IMR-90 (cell line): ENCODE measurements around the gene SPOCK3. TPM values are rescaled to one million over a fixed set of nuclear protein-coding genes. Genes with fewer than 3 reads are reported as not detected.

Experiments
- ATAC-seq: fragments of 200-7000 bp; cut with Tn5 transposase; 2 replicates; pipeline ENCODE4 v1.9.1; 2020; ENCODE audit warnings: low read depth, mild to moderate bottlenecking, moderate library complexity
- BruUV-seq: library from RNA; stranded (reverse); fragments of 400-500 nt; replicated peaks from 2 replicates; lab custom pipeline; 2021; lab: Mats Ljungman, UMichigan
- CTCF ChIA-PET: fragments of 300-600 bp; formaldehyde crosslinking; extraction: SDS; loops from one replicate; lab custom pipeline; 2021; ENCODE audit warnings: antibody characterized with exemption; lab: Yijun Ruan, JAX
- POLR2A ChIA-PET: fragments of 300-600 bp; sonication (Branson Sonifier 250); formaldehyde crosslinking; loops from one replicate; lab custom pipeline; 2022; ENCODE audit warnings: antibody characterized with exemption; ENCODE audit not compliant: unreplicated experiment; lab: Charles Lee
- DNase-seq: peaks from one replicate; pipeline ENCODE4 v3.0.0; 2013
- H2AFZ ChIP-seq: replicated peaks from 2 replicates; pipeline ENCODE3; 2013; ENCODE audit warnings: low read length, mild to moderate bottlenecking; ENCODE audit not compliant: poor library complexity
- H2AK5ac ChIP-seq: 2 replicates; pipeline ENCODE4 v1.6.1; 2013; ENCODE audit warnings: low read depth, low read length, inconsistent platforms
- H2AK9ac ChIP-seq: replicated peaks from 2 replicates; pipeline ENCODE3; 2013; ENCODE audit warnings: mild to moderate bottlenecking, low read depth, low read length, moderate library complexity; ENCODE audit not compliant: poor library complexity
- H2BK120ac ChIP-seq: 2 replicates; pipeline ENCODE4 v1.6.1; 2013; ENCODE audit warnings: low read depth, low read length, inconsistent platforms
- H2BK15ac ChIP-seq: 3 replicates; pipeline ENCODE4 v1.6.1; 2013; ENCODE audit warnings: low read depth, low read length, inconsistent platforms
- H2BK20ac ChIP-seq: 2 replicates; pipeline ENCODE4 v1.6.1; 2013; ENCODE audit warnings: low read depth, mild to moderate bottlenecking, inconsistent platforms, low read length, moderate library complexity
- H2BK5ac ChIP-seq: 2 replicates; pipeline ENCODE4 v1.6.1; 2013; ENCODE audit warnings: mild to moderate bottlenecking, low read depth, low read length, inconsistent platforms; ENCODE audit not compliant: poor library complexity, severe bottlenecking
- H3K14ac ChIP-seq: replicated peaks from 2 replicates; pipeline ENCODE4 v1.6.1; 2013; ENCODE audit warnings: low read depth, low read length, inconsistent platforms
- H3K18ac ChIP-seq: 2 replicates; pipeline ENCODE4 v1.6.1; 2013; ENCODE audit warnings: low read depth, low read length, control low read depth
- H3K23ac ChIP-seq: 2 replicates; pipeline ENCODE4 v1.6.1; 2013; ENCODE audit warnings: low read depth, low read length, inconsistent platforms
- H3K27ac ChIP-seq: 2 replicates; pipeline ENCODE4 v1.5.1; 2013; ENCODE audit warnings: mild to moderate bottlenecking, control low read depth, low read length; ENCODE audit not compliant: insufficient read depth
- H3K27me3 ChIP-seq: 2 replicates; pipeline ENCODE4 v1.6.1; 2013; ENCODE audit warnings: low read length; ENCODE audit not compliant: control insufficient read depth, insufficient read depth
- H3K36me3 ChIP-seq: 2 replicates; pipeline ENCODE4 v1.6.1; 2013; ENCODE audit warnings: low read length, mixed read lengths; ENCODE audit not compliant: control insufficient read depth, insufficient read depth
- H3K4ac ChIP-seq: 2 replicates; pipeline ENCODE4 v1.6.1; 2013; ENCODE audit warnings: low read depth, low read length, inconsistent platforms
- H3K4me1 ChIP-seq: 2 replicates; pipeline ENCODE4 v1.6.1; 2013; ENCODE audit warnings: low read length, mixed read lengths; ENCODE audit not compliant: control insufficient read depth, insufficient read depth
- H3K4me2 ChIP-seq: 2 replicates; pipeline ENCODE4 v1.6.1; 2013; ENCODE audit warnings: low read depth, mild to moderate bottlenecking, control low read depth, low read length, moderate library complexity
- H3K4me3 ChIP-seq: 2 replicates; pipeline ENCODE4 v1.5.1; 2013; ENCODE audit warnings: low read depth, mild to moderate bottlenecking, control low read depth, low read length, moderate library complexity; ENCODE audit not compliant: insufficient read depth
- H3K56ac ChIP-seq: 2 replicates; pipeline ENCODE4 v1.6.1; 2013; ENCODE audit warnings: low read length, inconsistent platforms; ENCODE audit not compliant: insufficient read depth; ENCODE audit errors: extremely low read depth
- H3K79me1 ChIP-seq, 2 experiments: 2 replicates each; pipeline ENCODE4 v1.6.1; 2013; ENCODE audit warnings: low read length in 2 of 2, inconsistent platforms in 1 of 2, low read depth in 1 of 2
- H3K9ac ChIP-seq: 2 replicates; pipeline ENCODE4 v1.6.1; 2013; ENCODE audit warnings: low read depth, low read length, control low read depth
- H3K9me1 ChIP-seq: 2 replicates; pipeline ENCODE4 v1.6.1; 2013; ENCODE audit warnings: low read length, inconsistent platforms; ENCODE audit not compliant: insufficient read depth
- H3K9me3 ChIP-seq: 2 replicates; pipeline ENCODE4 v1.6.1; 2013; ENCODE audit warnings: low read length; ENCODE audit not compliant: control insufficient read depth, insufficient read depth
- H4K20me1 ChIP-seq: 2 replicates; pipeline ENCODE4 v1.6.1; 2013; ENCODE audit warnings: low read length, inconsistent platforms; ENCODE audit not compliant: insufficient read depth
- H4K5ac ChIP-seq: 2 replicates; pipeline ENCODE4 v1.6.1; 2013; ENCODE audit warnings: mild to moderate bottlenecking, low read depth, low read length, control low read depth
- H4K8ac ChIP-seq, 2 experiments: 2 replicates each; pipeline ENCODE4 v1.6.1; 2013; ENCODE audit warnings: low read depth in 2 of 2, low read length in 2 of 2, control low read depth in 1 of 2, inconsistent platforms in 1 of 2
- H4K91ac ChIP-seq: 2 replicates; pipeline ENCODE4 v1.6.1; 2013; ENCODE audit warnings: low read depth, low read length, inconsistent platforms; ENCODE audit not compliant: insufficient read depth
- BHLHE40 ChIP-seq: fragments of 150-350 bp; IDR thresholded peaks from 2 replicates; pipeline ENCODE4 v1.6.1; 2016; ENCODE audit warnings: mild to moderate bottlenecking, low read depth, low read length
- CEBPB ChIP-seq: IDR thresholded peaks from 2 replicates; pipeline ENCODE4 v1.6.1; 2012; ENCODE audit warnings: low read depth, low read length, improper control_type of control experiment
- CHD1 ChIP-seq: IDR thresholded peaks from 2 replicates; pipeline ENCODE4 v1.6.1; 2012; ENCODE audit warnings: low read depth, low read length, improper control_type of control experiment
- FOS ChIP-seq: fragments of 150-350 bp; IDR thresholded peaks from 2 replicates; pipeline ENCODE4 v1.6.1; 2016; ENCODE audit warnings: low read depth, low read length
- MAFK ChIP-seq: IDR thresholded peaks from 2 replicates; pipeline ENCODE4 v1.6.1; 2012; ENCODE audit warnings: low read depth, low read length, improper control_type of control experiment
- MAZ ChIP-seq: IDR thresholded peaks from 2 replicates; pipeline ENCODE4 v1.6.1; 2012; ENCODE audit warnings: low read depth, mild to moderate bottlenecking, low read length, improper control_type of control experiment, moderate library complexity, borderline replicate concordance
- MXI1 ChIP-seq: IDR thresholded peaks from 2 replicates; pipeline ENCODE4 v1.6.1; 2012; ENCODE audit warnings: low read depth, mild to moderate bottlenecking, low read length, moderate library complexity, borderline replicate concordance
- NFE2L2 ChIP-seq: fragments of 150-350 bp; IDR thresholded peaks from 2 replicates; pipeline ENCODE4 v1.6.1; 2016; ENCODE audit warnings: low read depth, mild to moderate bottlenecking, low read length
- POLR2A ChIP-seq: IDR thresholded peaks from 2 replicates; pipeline ENCODE4 v1.6.1; 2012; ENCODE audit warnings: mild to moderate bottlenecking, low read depth, low read length
- RAD21 ChIP-seq: IDR thresholded peaks from 2 replicates; pipeline ENCODE4 v1.6.1; 2012; ENCODE audit warnings: low read length, improper control_type of control experiment
- RCOR1 ChIP-seq: IDR thresholded peaks from 2 replicates; pipeline ENCODE4 v1.6.1; 2012; ENCODE audit warnings: mild to moderate bottlenecking, low read length, improper control_type of control experiment; ENCODE audit not compliant: insufficient replicate concordance
- RFX5 ChIP-seq: IDR thresholded peaks from 2 replicates; pipeline ENCODE4 v1.8.0; 2012; ENCODE audit warnings: low read depth, mild to moderate bottlenecking, low read length, moderate library complexity
- SMC3 ChIP-seq: fragments of 150-350 bp; IDR thresholded peaks from 2 replicates; pipeline ENCODE4 v1.6.1; 2016; ENCODE audit warnings: low read depth, mild to moderate bottlenecking, antibody characterized with exemption, low read length, moderate library complexity
- WGBS, 2 experiments: methylation state at CpG; one replicate each; pipeline versions ENCODE4 v1.1.5 to v1.1.7; 2013; ENCODE audit warnings: missing lambda C conversion rate in 2 of 2; ENCODE audit not compliant: insufficient read length in 1 of 2; ENCODE audit errors: extremely low coverage in 2 of 2; 5-methylcytosine and 5-hydroxymethylcytosine counted together
- dilution Hi-C: fragments of 300-500 bp; cut with HindIII; formaldehyde crosslinking; loops from one replicate; pipeline ENCODE4 v1.14.3; 2018; ENCODE audit warnings: low sequenced_read_pairs; ENCODE audit not compliant: unreplicated experiment
- in situ Hi-C: fragments of 300-500 bp; cut with MboI; formaldehyde crosslinking; loops from 3 replicates; pipeline ENCODE4 v1.14.3; 2019; ENCODE audit warnings: low sequenced_read_pairs, inconsistent platforms, mixed read lengths
- intact Hi-C: fragments of 100-400 bp; cut with micrococcal nuclease; formaldehyde crosslinking; loops from 2 replicates; pipeline ENCODE4 v1.10.0; 2022
- polyA plus RNA-seq, 3 experiments: library from polyadenylated mRNA; depleted of rRNA; stranded (reverse); fragments of >200 nt; gene quantifications; 2 replicates each; pipeline ENCODE4 v1.2.3, GENCODE V29; 2012; ENCODE audit warnings: low replicate concordance in 1 of 3
- total RNA-seq: library from RNA; depleted of rRNA; stranded (reverse); fragments of >200 nt; gene quantifications from 2 replicates; pipeline ENCODE4 v1.2.3, GENCODE V29; 2012
- TF ChIP-seq, protein P1 (sequence below): fragments of 150-350 bp; IDR thresholded peaks from 2 replicates; pipeline ENCODE4 v1.6.1; 2016; ENCODE audit warnings: low read depth, mild to moderate bottlenecking, low read length, moderate library complexity, borderline replicate concordance
- TF ChIP-seq, protein P2 (sequence below): fragments of 150-350 bp; IDR thresholded peaks from 2 replicates; pipeline ENCODE4 v1.6.1; 2017; ENCODE audit warnings: mild to moderate bottlenecking, antibody characterized with exemption, low read length, low read depth
- TF ChIP-seq, protein P3 (sequence below): conservative IDR thresholded peaks from 2 replicates; pipeline ENCODE4 v1.5.1; 2012; ENCODE audit warnings: mild to moderate bottlenecking, low read depth, low read length, improper control_type of control experiment

The SPOCK3 gene
- total and polyA plus RNA-seq, 2 of the 4 experiments (the other 2 are of a cell fraction): not detected

DNA sequence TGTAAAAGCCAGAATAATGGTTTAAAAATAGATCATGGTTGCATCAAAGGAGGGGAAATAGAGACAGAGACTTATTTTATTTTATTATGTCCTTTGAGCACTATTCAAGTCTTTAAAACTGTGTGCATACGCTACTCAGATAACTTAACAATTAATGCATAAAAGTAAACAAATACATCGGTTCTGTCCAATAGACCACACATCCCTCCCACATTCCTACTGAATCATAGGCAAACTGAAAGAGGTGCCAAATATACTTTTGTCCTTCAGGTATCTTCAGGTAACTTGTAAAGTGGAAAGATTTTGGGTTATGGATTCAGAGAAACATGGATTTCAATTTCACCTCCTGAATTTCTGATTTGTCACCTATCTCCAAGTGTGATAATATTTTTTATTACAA, 91.3 kb downstream of the SPOCK3 start:
- Histone ChIP-seq H3K4ac (no peak overlapping the region), H2BK15ac (no peak overlapping the region), H3K9ac (no peak overlapping the region), H3K4me1 (no peaks in the 10 kb centered on the region), H3K4me3 (no peak overlapping the region), H3K56ac (no peak overlapping the region), H2BK120ac (no peak overlapping the region), H2BK20ac (no peak overlapping the region), H3K23ac (no peak overlapping the region), H2BK5ac (no peak overlapping the region), H3K18ac (no peak overlapping the region), H2AK9ac (no peak overlapping the region), H3K27me3 (no peaks in the 10 kb centered on the region), H3K14ac (no peak overlapping the region), H3K79me1 (no peaks in the 10 kb centered on the region), H2AFZ (no peak overlapping the region), H3K9me3 (peaks cover 2% of the 10 kb centered on the region; the same call in 1 of the 2 replicates), H3K36me3 (no peaks in the 10 kb centered on the region), H4K20me1 (no peaks in the 10 kb centered on the region), H2AK5ac (no peak overlapping the region), H3K9me1 (no peaks in the 10 kb centered on the region), H4K91ac (no peak overlapping the region), H3K27ac (no peak overlapping the region), H4K5ac (no peak overlapping the region), H3K4me2 (no peak overlapping the region), H4K8ac (no peak overlapping the region)
- DNase-seq: no peak
- intact Hi-C loops (no loop called here), in situ Hi-C loops (no loop called here), dilution Hi-C loops (no loop called here)
- WGBS, 2 experiments: no CpG with 5 or more reads among the region's 2 CpGs
- CTCF ChIA-PET: no interaction called here
- no TSS peak for BruUV-seq
- POLR2A ChIA-PET: no interaction called here
- no peak for ATAC-seq
- TF ChIP-seq RFX5 (no peak), SMC3 (no peak), CHD1 (no peak), FOS (no peak), RCOR1 (no peak), NFE2L2 (no peak), BHLHE40 (no peak), MAFK (no peak), MAZ (no peak), POLR2A (no peak), CEBPB (no peak), RAD21 (no peak), MXI1 (no peak)
- TF ChIP-seq, protein P1, sequence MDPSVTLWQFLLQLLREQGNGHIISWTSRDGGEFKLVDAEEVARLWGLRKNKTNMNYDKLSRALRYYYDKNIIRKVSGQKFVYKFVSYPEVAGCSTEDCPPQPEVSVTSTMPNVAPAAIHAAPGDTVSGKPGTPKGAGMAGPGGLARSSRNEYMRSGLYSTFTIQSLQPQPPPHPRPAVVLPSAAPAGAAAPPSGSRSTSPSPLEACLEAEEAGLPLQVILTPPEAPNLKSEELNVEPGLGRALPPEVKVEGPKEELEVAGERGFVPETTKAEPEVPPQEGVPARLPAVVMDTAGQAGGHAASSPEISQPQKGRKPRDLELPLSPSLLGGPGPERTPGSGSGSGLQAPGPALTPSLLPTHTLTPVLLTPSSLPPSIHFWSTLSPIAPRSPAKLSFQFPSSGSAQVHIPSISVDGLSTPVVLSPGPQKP: no peak
- TF ChIP-seq, protein P2, sequence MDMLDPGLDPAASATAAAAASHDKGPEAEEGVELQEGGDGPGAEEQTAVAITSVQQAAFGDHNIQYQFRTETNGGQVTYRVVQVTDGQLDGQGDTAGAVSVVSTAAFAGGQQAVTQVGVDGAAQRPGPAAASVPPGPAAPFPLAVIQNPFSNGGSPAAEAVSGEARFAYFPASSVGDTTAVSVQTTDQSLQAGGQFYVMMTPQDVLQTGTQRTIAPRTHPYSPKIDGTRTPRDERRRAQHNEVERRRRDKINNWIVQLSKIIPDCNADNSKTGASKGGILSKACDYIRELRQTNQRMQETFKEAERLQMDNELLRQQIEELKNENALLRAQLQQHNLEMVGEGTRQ: no peak
- TF ChIP-seq, protein P3, sequence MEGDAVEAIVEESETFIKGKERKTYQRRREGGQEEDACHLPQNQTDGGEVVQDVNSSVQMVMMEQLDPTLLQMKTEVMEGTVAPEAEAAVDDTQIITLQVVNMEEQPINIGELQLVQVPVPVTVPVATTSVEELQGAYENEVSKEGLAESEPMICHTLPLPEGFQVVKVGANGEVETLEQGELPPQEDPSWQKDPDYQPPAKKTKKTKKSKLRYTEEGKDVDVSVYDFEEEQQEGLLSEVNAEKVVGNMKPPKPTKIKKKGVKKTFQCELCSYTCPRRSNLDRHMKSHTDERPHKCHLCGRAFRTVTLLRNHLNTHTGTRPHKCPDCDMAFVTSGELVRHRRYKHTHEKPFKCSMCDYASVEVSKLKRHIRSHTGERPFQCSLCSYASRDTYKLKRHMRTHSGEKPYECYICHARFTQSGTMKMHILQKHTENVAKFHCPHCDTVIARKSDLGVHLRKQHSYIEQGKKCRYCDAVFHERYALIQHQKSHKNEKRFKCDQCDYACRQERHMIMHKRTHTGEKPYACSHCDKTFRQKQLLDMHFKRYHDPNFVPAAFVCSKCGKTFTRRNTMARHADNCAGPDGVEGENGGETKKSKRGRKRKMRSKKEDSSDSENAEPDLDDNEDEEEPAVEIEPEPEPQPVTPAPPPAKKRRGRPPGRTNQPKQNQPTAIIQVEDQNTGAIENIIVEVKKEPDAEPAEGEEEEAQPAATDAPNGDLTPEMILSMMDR: no peak
